OCI-LY1 (cell line): ENCODE results near the gene CRADD.

ENCODE experiments used
- H2AFZ ChIP-seq: fragments of 200-600 bp; sonication (generic), shearing (Covaris generic); 2 replicates; pipeline ENCODE4 v1.6.0; 2014; ENCODE audit warnings: antibody characterized with exemption, mild to moderate bottlenecking, low read length
- H3F3A ChIP-seq: fragments of 200-600 bp; sonication (generic), shearing (Covaris generic); 2 replicates; pipeline ENCODE4 v1.6.0; 2014; ENCODE audit warnings: mild to moderate bottlenecking, antibody characterized with exemption, low read length, moderate library complexity; ENCODE audit not compliant: insufficient read depth
- H3K27ac ChIP-seq: fragments of 200-600 bp; sonication (generic); 2 replicates; pipeline ENCODE4 v1.5.1; 2014; ENCODE audit warnings: low read length, mixed run types, mild to moderate bottlenecking, low read depth; ENCODE audit not compliant: poor library complexity, severe bottlenecking
- H3K27me3 ChIP-seq: fragments of 200-600 bp; sonication (generic); 2 replicates; pipeline ENCODE4 v1.6.0; 2014; ENCODE audit warnings: antibody characterized with exemption, mild to moderate bottlenecking, low read length, moderate library complexity; ENCODE audit not compliant: insufficient read depth
- H3K36me3 ChIP-seq: fragments of 200-600 bp; sonication (generic); 2 replicates; pipeline ENCODE4 v1.6.1; 2014; ENCODE audit warnings: mild to moderate bottlenecking, antibody characterized with exemption, low read length, moderate library complexity, mixed read lengths; ENCODE audit not compliant: insufficient read depth
- H3K4me1 ChIP-seq: fragments of 200-600 bp; sonication (generic); 2 replicates; pipeline ENCODE4 v1.5.1; 2014; ENCODE audit warnings: mild to moderate bottlenecking, low read length, moderate library complexity; ENCODE audit not compliant: insufficient read depth, severe bottlenecking
- H3K4me2 ChIP-seq: fragments of 200-600 bp; sonication (generic), shearing (Covaris generic); 2 replicates; pipeline ENCODE4 v1.6.1; 2014; ENCODE audit warnings: low read length
- H3K4me3 ChIP-seq: fragments of 200-600 bp; sonication (generic); 2 replicates; pipeline ENCODE4 v1.5.1; 2014; ENCODE audit warnings: low read length, low read depth, mild to moderate bottlenecking, mixed read lengths; ENCODE audit not compliant: poor library complexity, severe bottlenecking
- H3K79me2 ChIP-seq: fragments of 200-600 bp; shearing (Covaris generic); 2 replicates; pipeline ENCODE4 v1.6.1; 2016; ENCODE audit warnings: mixed run types, low read length, mixed read lengths; ENCODE audit not compliant: insufficient read depth
- H3K9ac ChIP-seq: fragments of 200-600 bp; sonication (generic), shearing (Covaris generic); 2 replicates; pipeline ENCODE4 v1.6.1; 2014; ENCODE audit warnings: mild to moderate bottlenecking, low read length, mixed read lengths
- H3K9me2 ChIP-seq: fragments of 200-600 bp; sonication (generic), shearing (Covaris generic); 2 replicates; pipeline ENCODE4 v1.6.1; 2014; ENCODE audit warnings: low read depth, mild to moderate bottlenecking, low read length, mixed read lengths
- H3K9me3 ChIP-seq: fragments of 200-600 bp; shearing (Covaris generic); 2 replicates; pipeline ENCODE4 v1.6.1; 2014; ENCODE audit warnings: low read length, mixed read lengths
- H4K20me1 ChIP-seq: fragments of 200-600 bp; sonication (generic), shearing (Covaris generic); 2 replicates; pipeline ENCODE4 v1.6.0; 2016; ENCODE audit warnings: mild to moderate bottlenecking, low read length; ENCODE audit not compliant: insufficient read depth
- CTCF ChIP-seq: fragments of 200-600 bp; sonication (generic), shearing (Covaris generic); IDR thresholded peaks from 2 replicates; pipeline ENCODE4 v1.5.1; 2017; ENCODE audit warnings: mild to moderate bottlenecking, antibody characterized with exemption, low read length, moderate library complexity, mixed read lengths
- EZH2 ChIP-seq: fragments of 200-600 bp; sonication (generic), shearing (Covaris generic); IDR thresholded peaks from 2 replicates; pipeline ENCODE4 v1.8.0; 2017; ENCODE audit warnings: borderline replicate concordance, mixed run types, mild to moderate bottlenecking, antibody characterized with exemption, low read length, moderate library complexity, mixed read lengths

Gene CRADD

GRCh38 chr12:93713800-93714199 is 36.6 kb downstream of the CRADD start:
- no peak overlapping the region for H2AFZ ChIP-seq
- H3K79me2 ChIP-seq: no peaks in the 10 kb centered on the region
- H3K4me3 ChIP-seq: no peak overlapping the region
- no peaks in the 10 kb centered on the region for H3K4me1 ChIP-seq
- H3K27me3 ChIP-seq: no peaks in the 10 kb centered on the region; the same call in 1 of the 2 replicates
- H3K9me2 ChIP-seq: no peaks in the 10 kb centered on the region
- no peaks in the 10 kb centered on the region for H3K36me3 ChIP-seq
- H3F3A ChIP-seq: no peaks in the 10 kb centered on the region
- H3K9ac ChIP-seq: no peak overlapping the region
- H4K20me1 ChIP-seq: no peaks in the 10 kb centered on the region
- H3K27ac ChIP-seq: no peak overlapping the region
- no peak for TF ChIP-seq EZH2
- no peak for TF ChIP-seq CTCF
- no peak overlapping the region for H3K4me2 ChIP-seq
- H3K9me3 ChIP-seq: peaks cover 7% of the 10 kb centered on the region; the same call in 1 of the 2 replicates

GRCh38 chr12:93714382-93714781 is 37.2 kb downstream of the CRADD start:
- H4K20me1 ChIP-seq: no peaks in the 10 kb centered on the region
- no peaks in the 10 kb centered on the region; the same call in 1 of the 2 replicates for H3K27me3 ChIP-seq
- H2AFZ ChIP-seq: no peak overlapping the region
- no peaks in the 10 kb centered on the region for H3K9me2 ChIP-seq
- H3K79me2 ChIP-seq: no peaks in the 10 kb centered on the region
- H3K9me3 ChIP-seq: peaks cover 6% of the 10 kb centered on the region; the same call in 1 of the 2 replicates
- no peak overlapping the region for H3K4me2 ChIP-seq
- no peak overlapping the region for H3K27ac ChIP-seq
- H3K9ac ChIP-seq: no peak overlapping the region
- no peaks in the 10 kb centered on the region for H3K36me3 ChIP-seq
- TF ChIP-seq CTCF: no peak
- no peak for TF ChIP-seq EZH2
- H3K4me3 ChIP-seq: no peak overlapping the region
- H3K4me1 ChIP-seq: no peaks in the 10 kb centered on the region
- no peaks in the 10 kb centered on the region for H3F3A ChIP-seq

- Histone ChIP-seq H2AFZ (no peak overlapping the region), H3K9me3 (no peaks in the 10 kb centered on the region; the same call in 1 of the 2 replicates), H3K9ac (no peak overlapping the region), H3K4me2 (no peak overlapping the region), H3F3A (no peaks in the 10 kb centered on the region), H4K20me1 (no peaks in the 10 kb centered on the region), H3K36me3 (no peaks in the 10 kb centered on the region), H3K27me3 (no peaks in the 10 kb centered on the region; the same call in 1 of the 2 replicates), H3K27ac (no peak overlapping the region), H3K79me2 (no peaks in the 10 kb centered on the region), H3K9me2 (no peaks in the 10 kb centered on the region), H3K4me1 (no peaks in the 10 kb centered on the region), H3K4me3 (no peak overlapping the region)
- TF ChIP-seq EZH2: no peak
- TF ChIP-seq CTCF: no peak
Observed at GRCh38 chr12:93719710-93720109, 42.5 kb downstream of the CRADD start.
